HepG2 (cell line): ENCODE measurements around the gene GPN2. TPM values are rescaled to one million over a fixed set of nuclear protein-coding genes. Genes with fewer than 3 reads are reported as not detected.

Experiments
- FOSL2 ChIP-seq: sonication (generic); formaldehyde crosslinking; IDR thresholded peaks from 2 replicates; pipeline ENCODE4 v1.4.0; 2020; ENCODE audit warnings: missing genetic modification reagents
- SOX5 ChIP-seq: IDR thresholded peaks from 2 replicates; pipeline ENCODE4 v1.6.1; 2016; ENCODE audit warnings: borderline replicate concordance
- TAF1 ChIP-seq: sonication (generic); formaldehyde crosslinking; IDR thresholded peaks from 2 replicates; pipeline ENCODE4 v1.4.0; 2020; ENCODE audit warnings: missing genetic modification reagents
- ZNF3 ChIP-seq: IDR thresholded peaks from 2 replicates; pipeline ENCODE4 v1.7.0; 2017; ENCODE audit warnings: inconsistent platforms
- ZNF556 ChIP-seq: sonication (generic); formaldehyde crosslinking; IDR thresholded peaks from 2 replicates; pipeline ENCODE4 v1.4.0; 2020; ENCODE audit warnings: mild to moderate bottlenecking, missing genetic modification reagents, borderline replicate concordance
- polyA plus RNA-seq, 8 experiments: library from polyadenylated mRNA; depleted of rRNA in 3 of 8; stranded (reverse) in 7 of 8; unstranded in 1 of 8; fragments of >200 nt; fragmentation: Illumina TruSeq in 4 of 8; extraction: Trizol in 4 of 8; gene quantifications; 2 replicates each; pipeline versions ENCODE4 v1.2.1 to v1.2.3, GENCODE V29; 2011 to 2016; ENCODE audit warnings: low read depth in 4 of 8, missing spikeins in 1 of 8, mixed read lengths in 1 of 8; ENCODE audit not compliant: insufficient read depth in 1 of 8
- total RNA-seq, 5 experiments: library from RNA; depleted of rRNA; stranded (reverse); fragments of >200 nt; fragmentation: Illumina TruSeq; extraction: Trizol; gene quantifications; 2 replicates each; pipeline ENCODE4 v1.2.3, GENCODE V29; 2016; ENCODE audit warnings: low read depth in 1 of 5
- TF ChIP-seq, protein P1 (sequence below): sonication (generic); formaldehyde crosslinking; IDR thresholded peaks from 2 replicates; pipeline ENCODE4 v1.4.0; 2020; ENCODE audit warnings: missing genetic modification reagents
- TF ChIP-seq, protein P2 (sequence below): sonication (generic); formaldehyde crosslinking; IDR thresholded peaks from 2 replicates; pipeline ENCODE4 v1.4.0; 2020; ENCODE audit warnings: missing genetic modification reagents, borderline replicate concordance

The GPN2 gene
- total and polyA plus RNA-seq, 2 of the 13 experiments (the other 11 are each of a cell fraction or from before 2014, with no cell fraction given) = 19.3 to 38.9 TPM

DNA sequence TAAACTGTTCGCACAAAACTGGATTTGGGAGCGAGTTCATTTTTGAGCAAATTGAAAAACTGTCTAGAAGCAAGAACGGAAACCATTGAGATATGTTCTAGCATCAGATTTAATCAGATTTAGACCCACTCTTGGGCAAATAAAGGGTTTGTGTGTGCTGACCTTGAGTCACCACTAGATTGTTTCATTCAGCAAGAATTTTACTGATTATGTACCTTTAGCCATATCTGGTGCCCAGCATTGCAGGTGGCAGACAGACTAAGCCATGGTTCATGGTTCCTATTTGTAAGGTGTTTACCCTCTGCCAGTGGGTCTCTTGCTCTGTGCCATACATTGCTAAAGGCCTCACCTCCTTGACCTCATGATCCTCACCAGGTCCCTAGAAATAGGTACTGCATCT is 32.8 kb upstream of the GPN2 start (continued):
- TF ChIP-seq ZNF556 (CRISPR knock-in tag) (no peak), ZNF3 (no peak), FOSL2 (CRISPR knock-in tag) (0 out of 2 replicates have a peak, but pooled peaks have one; percentile 10), SOX5 (0 out of 2 replicates have a peak, but pooled peaks have one; percentile 29), TAF1 (CRISPR knock-in tag) (0 out of 2 replicates have a peak, but pooled peaks have one; percentile 14)
- TF ChIP-seq, protein P1, sequence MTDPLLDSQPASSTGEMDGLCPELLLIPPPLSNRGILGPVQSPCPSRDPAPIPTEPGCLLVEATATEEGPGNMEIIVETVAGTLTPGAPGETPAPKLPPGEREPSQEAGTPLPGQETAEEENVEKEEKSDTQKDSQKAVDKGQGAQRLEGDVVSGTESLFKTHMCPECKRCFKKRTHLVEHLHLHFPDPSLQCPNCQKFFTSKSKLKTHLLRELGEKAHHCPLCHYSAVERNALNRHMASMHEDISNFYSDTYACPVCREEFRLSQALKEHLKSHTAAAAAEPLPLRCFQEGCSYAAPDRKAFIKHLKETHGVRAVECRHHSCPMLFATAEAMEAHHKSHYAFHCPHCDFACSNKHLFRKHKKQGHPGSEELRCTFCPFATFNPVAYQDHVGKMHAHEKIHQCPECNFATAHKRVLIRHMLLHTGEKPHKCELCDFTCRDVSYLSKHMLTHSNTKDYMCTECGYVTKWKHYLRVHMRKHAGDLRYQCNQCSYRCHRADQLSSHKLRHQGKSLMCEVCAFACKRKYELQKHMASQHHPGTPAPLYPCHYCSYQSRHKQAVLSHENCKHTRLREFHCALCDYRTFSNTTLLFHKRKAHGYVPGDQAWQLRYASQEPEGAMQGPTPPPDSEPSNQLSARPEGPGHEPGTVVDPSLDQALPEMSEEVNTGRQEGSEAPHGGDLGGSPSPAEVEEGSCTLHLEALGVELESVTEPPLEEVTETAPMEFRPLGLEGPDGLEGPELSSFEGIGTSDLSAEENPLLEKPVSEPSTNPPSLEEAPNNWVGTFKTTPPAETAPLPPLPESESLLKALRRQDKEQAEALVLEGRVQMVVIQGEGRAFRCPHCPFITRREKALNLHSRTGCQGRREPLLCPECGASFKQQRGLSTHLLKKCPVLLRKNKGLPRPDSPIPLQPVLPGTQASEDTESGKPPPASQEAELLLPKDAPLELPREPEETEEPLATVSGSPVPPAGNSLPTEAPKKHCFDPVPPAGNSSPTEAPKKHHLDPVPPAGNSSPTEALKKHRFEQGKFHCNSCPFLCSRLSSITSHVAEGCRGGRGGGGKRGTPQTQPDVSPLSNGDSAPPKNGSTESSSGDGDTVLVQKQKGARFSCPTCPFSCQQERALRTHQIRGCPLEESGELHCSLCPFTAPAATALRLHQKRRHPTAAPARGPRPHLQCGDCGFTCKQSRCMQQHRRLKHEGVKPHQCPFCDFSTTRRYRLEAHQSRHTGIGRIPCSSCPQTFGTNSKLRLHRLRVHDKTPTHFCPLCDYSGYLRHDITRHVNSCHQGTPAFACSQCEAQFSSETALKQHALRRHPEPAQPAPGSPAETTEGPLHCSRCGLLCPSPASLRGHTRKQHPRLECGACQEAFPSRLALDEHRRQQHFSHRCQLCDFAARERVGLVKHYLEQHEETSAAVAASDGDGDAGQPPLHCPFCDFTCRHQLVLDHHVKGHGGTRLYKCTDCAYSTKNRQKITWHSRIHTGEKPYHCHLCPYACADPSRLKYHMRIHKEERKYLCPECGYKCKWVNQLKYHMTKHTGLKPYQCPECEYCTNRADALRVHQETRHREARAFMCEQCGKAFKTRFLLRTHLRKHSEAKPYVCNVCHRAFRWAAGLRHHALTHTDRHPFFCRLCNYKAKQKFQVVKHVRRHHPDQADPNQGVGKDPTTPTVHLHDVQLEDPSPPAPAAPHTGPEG (CRISPR knock-in tag) = no peak
- TF ChIP-seq, protein P2, sequence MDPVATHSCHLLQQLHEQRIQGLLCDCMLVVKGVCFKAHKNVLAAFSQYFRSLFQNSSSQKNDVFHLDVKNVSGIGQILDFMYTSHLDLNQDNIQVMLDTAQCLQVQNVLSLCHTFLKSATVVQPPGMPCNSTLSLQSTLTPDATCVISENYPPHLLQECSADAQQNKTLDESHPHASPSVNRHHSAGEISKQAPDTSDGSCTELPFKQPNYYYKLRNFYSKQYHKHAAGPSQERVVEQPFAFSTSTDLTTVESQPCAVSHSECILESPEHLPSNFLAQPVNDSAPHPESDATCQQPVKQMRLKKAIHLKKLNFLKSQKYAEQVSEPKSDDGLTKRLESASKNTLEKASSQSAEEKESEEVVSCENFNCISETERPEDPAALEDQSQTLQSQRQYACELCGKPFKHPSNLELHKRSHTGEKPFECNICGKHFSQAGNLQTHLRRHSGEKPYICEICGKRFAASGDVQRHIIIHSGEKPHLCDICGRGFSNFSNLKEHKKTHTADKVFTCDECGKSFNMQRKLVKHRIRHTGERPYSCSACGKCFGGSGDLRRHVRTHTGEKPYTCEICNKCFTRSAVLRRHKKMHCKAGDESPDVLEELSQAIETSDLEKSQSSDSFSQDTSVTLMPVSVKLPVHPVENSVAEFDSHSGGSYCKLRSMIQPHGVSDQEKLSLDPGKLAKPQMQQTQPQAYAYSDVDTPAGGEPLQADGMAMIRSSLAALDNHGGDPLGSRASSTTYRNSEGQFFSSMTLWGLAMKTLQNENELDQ (CRISPR knock-in tag) = no peak
